ENCODE data around the gene ATAD2B. TPM values are rescaled to one million over a fixed set of nuclear protein-coding genes. Genes with fewer than 3 reads are reported as not detected.

The ATAD2B gene
- total RNA-seq, 1 donor from 2014 or later = 38.3 TPM

DNA sequence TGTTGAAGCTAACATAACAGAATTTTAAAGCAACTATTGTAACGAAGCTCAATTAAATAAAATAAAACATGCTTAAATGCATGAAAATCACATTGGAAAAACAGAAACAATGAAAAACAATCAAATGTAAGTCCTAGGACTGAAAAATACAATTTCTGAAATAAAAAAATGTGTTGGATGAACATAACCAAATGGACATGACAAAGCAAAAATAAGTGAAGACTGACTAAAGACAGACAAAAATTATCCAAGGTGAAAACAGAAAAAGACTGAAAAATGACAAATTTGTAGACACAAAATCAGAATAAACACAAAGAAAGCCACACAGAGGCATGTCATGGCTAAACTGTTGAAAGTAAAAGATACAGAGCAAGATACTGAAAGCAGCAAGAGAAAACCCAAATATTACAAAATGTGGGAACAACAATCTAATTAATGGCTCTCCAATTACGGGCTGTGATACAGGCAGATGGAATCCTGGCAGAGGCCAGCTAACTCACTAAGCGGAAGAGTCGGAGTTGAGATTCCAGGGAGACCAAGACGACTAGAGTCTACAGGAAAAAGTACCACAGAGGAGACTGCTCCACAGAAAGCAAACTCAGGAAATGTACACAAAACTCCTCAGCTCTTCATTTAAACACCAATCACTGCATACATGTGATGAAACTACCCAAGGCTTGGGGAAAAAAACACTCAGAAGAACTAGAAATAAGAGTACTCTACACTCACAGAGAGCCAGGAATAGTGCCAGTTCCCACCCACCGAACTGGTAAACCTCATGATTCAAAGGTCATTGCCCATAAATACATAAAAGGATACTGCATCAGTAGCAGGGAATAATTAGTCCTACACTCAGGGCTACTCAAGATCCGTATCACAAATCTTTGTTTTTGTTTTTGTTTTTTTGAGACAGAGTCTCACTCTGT is 83.6 kb downstream of the ATAD2B start:
- TF ChIP-seq, protein P1, sequence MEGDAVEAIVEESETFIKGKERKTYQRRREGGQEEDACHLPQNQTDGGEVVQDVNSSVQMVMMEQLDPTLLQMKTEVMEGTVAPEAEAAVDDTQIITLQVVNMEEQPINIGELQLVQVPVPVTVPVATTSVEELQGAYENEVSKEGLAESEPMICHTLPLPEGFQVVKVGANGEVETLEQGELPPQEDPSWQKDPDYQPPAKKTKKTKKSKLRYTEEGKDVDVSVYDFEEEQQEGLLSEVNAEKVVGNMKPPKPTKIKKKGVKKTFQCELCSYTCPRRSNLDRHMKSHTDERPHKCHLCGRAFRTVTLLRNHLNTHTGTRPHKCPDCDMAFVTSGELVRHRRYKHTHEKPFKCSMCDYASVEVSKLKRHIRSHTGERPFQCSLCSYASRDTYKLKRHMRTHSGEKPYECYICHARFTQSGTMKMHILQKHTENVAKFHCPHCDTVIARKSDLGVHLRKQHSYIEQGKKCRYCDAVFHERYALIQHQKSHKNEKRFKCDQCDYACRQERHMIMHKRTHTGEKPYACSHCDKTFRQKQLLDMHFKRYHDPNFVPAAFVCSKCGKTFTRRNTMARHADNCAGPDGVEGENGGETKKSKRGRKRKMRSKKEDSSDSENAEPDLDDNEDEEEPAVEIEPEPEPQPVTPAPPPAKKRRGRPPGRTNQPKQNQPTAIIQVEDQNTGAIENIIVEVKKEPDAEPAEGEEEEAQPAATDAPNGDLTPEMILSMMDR (IDR thresholded peaks at IDR 0.05; ENCODE audit: unreplicated experiment) = no peak
- H3K4me1 Mint-ChIP-seq (ENCODE audit: low read depth) = no peaks in the 10 kb centered on the region
- H3K9me3 Mint-ChIP-seq (ENCODE audit: low read depth) = peaks cover 15% of the 10 kb centered on the region
- no peaks in the 10 kb centered on the region for H3K27me3 Mint-ChIP-seq
- peak overlapping the region; percentile 18 for H3K27ac Mint-ChIP-seq
- H3K36me3 Mint-ChIP-seq (ENCODE audit: insufficient read depth) = peaks cover 22% of the 10 kb centered on the region
- no peak for DNase-seq (ENCODE audit: low spot score, unreplicated experiment)
- H3K4me3 Mint-ChIP-seq (ENCODE audit: low read depth) = no peak overlapping the region

- Mint-ChIP-seq H3K4me3 (ENCODE audit: low read depth) (no peak overlapping the region), H3K4me1 (ENCODE audit: low read depth) (no peaks in the 10 kb centered on the region), H3K36me3 (ENCODE audit: insufficient read depth) (peaks cover 31% of the 10 kb centered on the region)
Measured at GRCh38 chr2:23839919-23840578, 86.9 kb downstream of the ATAD2B start.

DNA sequence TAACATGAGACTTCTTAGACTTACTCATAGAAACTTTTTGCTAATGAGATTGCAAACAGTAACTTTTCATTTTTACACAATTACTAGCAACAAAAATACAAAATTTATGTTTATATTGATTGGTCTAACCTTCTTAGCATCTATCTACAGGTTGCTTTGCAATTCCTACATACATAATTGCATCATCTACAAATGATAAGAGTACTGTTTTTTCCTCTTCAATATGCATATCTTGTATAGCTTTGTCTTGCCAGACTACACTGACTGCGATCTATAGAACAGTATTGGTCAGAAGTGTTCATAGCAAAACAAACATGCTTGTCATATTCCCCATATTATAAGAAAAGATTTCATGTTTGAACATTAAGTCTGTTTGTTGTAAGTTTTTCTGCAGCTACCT is 87.9 kb downstream of the ATAD2B start:
- H3K27ac Mint-ChIP-seq = no peak overlapping the region
- DNase-seq (ENCODE audit: low spot score, unreplicated experiment) = no peak
- no peaks in the 10 kb centered on the region for H3K4me1 Mint-ChIP-seq (ENCODE audit: low read depth)
- no peak overlapping the region for H3K4me3 Mint-ChIP-seq (ENCODE audit: low read depth)
- H3K36me3 Mint-ChIP-seq (ENCODE audit: insufficient read depth) = peaks cover 22% of the 10 kb centered on the region
- TF ChIP-seq, protein P1 (IDR thresholded peaks at IDR 0.05; ENCODE audit: unreplicated experiment) = no peak
- peaks cover 3% of the 10 kb centered on the region for H3K9me3 Mint-ChIP-seq (ENCODE audit: low read depth)
- H3K27me3 Mint-ChIP-seq = no peaks in the 10 kb centered on the region

More at GRCh38 chr2:23839919-23840578, 86.9 kb downstream of the ATAD2B start:
- TF ChIP-seq, protein P1 (IDR thresholded peaks at IDR 0.05; ENCODE audit: unreplicated experiment) = no peak
- no peak for DNase-seq (ENCODE audit: low spot score, unreplicated experiment)
- H3K9me3 Mint-ChIP-seq (ENCODE audit: low read depth) = peaks cover 13% of the 10 kb centered on the region
- no peaks in the 10 kb centered on the region for H3K27me3 Mint-ChIP-seq
- no peak overlapping the region for H3K27ac Mint-ChIP-seq

DNA sequence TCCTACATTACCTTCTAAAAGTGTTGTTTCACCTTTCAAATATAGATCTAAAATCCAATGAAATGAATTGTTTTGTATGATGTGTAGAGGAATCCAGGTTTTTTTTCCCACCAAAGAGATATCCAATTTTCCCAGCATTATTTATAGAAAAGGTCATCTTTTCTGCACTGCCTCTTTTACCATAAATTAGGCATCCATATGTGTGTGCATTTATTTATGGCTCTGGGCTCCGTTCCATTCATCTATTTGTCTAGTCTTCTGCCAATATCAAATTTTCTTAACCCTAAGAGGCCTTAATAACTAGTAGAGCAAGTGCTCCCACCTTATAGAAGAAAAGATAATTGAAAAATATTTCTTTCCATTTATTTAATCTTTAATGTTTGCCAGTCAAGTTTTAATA is 88.3 kb downstream of the ATAD2B start:
- TF ChIP-seq, protein P1 (IDR thresholded peaks at IDR 0.05; ENCODE audit: unreplicated experiment) = no peak
- Mint-ChIP-seq H3K27ac (no peak overlapping the region), H3K36me3 (ENCODE audit: insufficient read depth) (peaks cover 22% of the 10 kb centered on the region), H3K4me1 (ENCODE audit: low read depth) (no peaks in the 10 kb centered on the region), H3K4me3 (ENCODE audit: low read depth) (no peak overlapping the region), H3K9me3 (ENCODE audit: low read depth) (peaks cover 3% of the 10 kb centered on the region), H3K27me3 (no peaks in the 10 kb centered on the region)
- DNase-seq (ENCODE audit: low spot score, unreplicated experiment) = no peak

DNA sequence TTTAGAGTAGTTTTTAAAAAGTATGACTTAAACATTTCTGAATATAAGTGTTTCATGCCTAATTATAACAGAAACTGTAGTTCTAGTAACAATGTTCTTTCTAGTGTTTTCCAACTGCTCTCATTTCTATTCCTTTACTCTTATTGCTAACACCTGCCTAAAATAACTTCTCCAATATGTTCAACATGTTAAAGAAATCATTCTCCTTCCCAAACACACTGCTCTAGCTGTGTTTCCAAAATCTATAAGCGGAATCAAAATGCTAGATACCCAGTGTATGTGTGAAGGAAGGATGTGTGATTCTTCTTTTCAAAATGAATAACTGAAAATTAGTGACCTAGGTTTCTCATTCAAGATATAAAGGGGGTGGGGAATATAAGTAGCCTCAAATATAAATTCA is 89.1 kb downstream of the ATAD2B start:
- no peaks in the 10 kb centered on the region for H3K9me3 Mint-ChIP-seq (ENCODE audit: low read depth)
- H3K4me1 Mint-ChIP-seq (ENCODE audit: low read depth) = no peaks in the 10 kb centered on the region
- TF ChIP-seq, protein P1 (IDR thresholded peaks at IDR 0.05; ENCODE audit: unreplicated experiment) = no peak
- H3K36me3 Mint-ChIP-seq (ENCODE audit: insufficient read depth) = peaks cover 16% of the 10 kb centered on the region
- no peak for DNase-seq (ENCODE audit: low spot score, unreplicated experiment)
- H3K27ac Mint-ChIP-seq = no peak overlapping the region
- no peaks in the 10 kb centered on the region for H3K27me3 Mint-ChIP-seq
- H3K4me3 Mint-ChIP-seq (ENCODE audit: low read depth) = no peak overlapping the region

All from progenitor cell of endocrine pancreas (in vitro differentiated cells).